WTC11 (cell line): ENCODE results near the gene GNAL. TPM values are rescaled to one million over a fixed set of nuclear protein-coding genes. Genes with fewer than 3 reads are reported as not detected.

Source experiments
- ATAC-seq: fragments of 200-7000 bp; cut with Tn5 transposase; 2 replicates; pipeline ENCODE4 v1.10.0; 2021; ENCODE audit warnings: mild to moderate bottlenecking, moderate library complexity
- CTCF ChIA-PET: fragments of 300-600 bp; sonication (Branson Sonifier 250); formaldehyde crosslinking; loops from one replicate; lab custom pipeline; 2021; ENCODE audit warnings: antibody characterized with exemption; lab: Charles Lee
- POLR2A ChIA-PET: fragments of 350-600 bp; sonication (Branson Sonifier 250); formaldehyde crosslinking; loops from one replicate; lab custom pipeline; 2021; ENCODE audit warnings: antibody characterized with exemption; lab: Charles Lee
- DNase-seq: peaks from one replicate; pipeline ENCODE4 v3.0.0; 2021; ENCODE audit warnings: low spot score
- H3K27ac Mint-ChIP-seq: 2 replicates; pipeline ENCODE4 v1.8.0; 2021; ENCODE audit warnings: mixed read lengths
- H3K27me3 Mint-ChIP-seq: 2 replicates; pipeline ENCODE4 v1.8.0; 2021; ENCODE audit warnings: low read depth, mild to moderate bottlenecking, moderate library complexity, mixed read lengths
- H3K36me3 Mint-ChIP-seq: 2 replicates; pipeline ENCODE4 v1.8.0; 2021; ENCODE audit warnings: mixed read lengths
- H3K4me1 Mint-ChIP-seq: 2 replicates; pipeline ENCODE4 v1.8.0; 2022; ENCODE audit warnings: mixed read lengths
- H3K4me3 Mint-ChIP-seq: 2 replicates; pipeline ENCODE4 v1.8.0; 2021; ENCODE audit warnings: mild to moderate bottlenecking, moderate library complexity, mixed read lengths
- H3K9me3 Mint-ChIP-seq: 2 replicates; pipeline ENCODE4 v1.8.0; 2021; ENCODE audit warnings: mixed read lengths
- AR ChIP-seq: fragments of 250-450 bp; sonication (Bioruptor Pico); IDR thresholded peaks from 2 replicates; pipeline ENCODE4 v1.9.0; 2021; ENCODE audit warnings: mild to moderate bottlenecking
- ARID4B ChIP-seq: sonication (generic); formaldehyde crosslinking; IDR thresholded peaks from 2 replicates; pipeline ENCODE4 v1.8.0; 2023; ENCODE audit warnings: missing genetic modification reagents, mild to moderate bottlenecking, borderline replicate concordance
- ATF2 ChIP-seq: sonication (generic); formaldehyde crosslinking; IDR thresholded peaks from 2 replicates; pipeline ENCODE4 v1.8.1; 2022; ENCODE audit warnings: low read depth, missing genetic modification reagents, borderline replicate concordance
- EMX1 ChIP-seq: fragments of 250-450 bp; sonication (Bioruptor Pico); IDR thresholded peaks from 2 replicates; pipeline ENCODE4 v1.8.0; 2021; ENCODE audit warnings: mild to moderate bottlenecking
- ESRRA ChIP-seq: sonication (generic); formaldehyde crosslinking; IDR thresholded peaks from 2 replicates; pipeline ENCODE4 v1.8.1; 2022; ENCODE audit warnings: mild to moderate bottlenecking, missing genetic modification reagents, borderline replicate concordance
- FOXK1 ChIP-seq: sonication (generic); formaldehyde crosslinking; IDR thresholded peaks from 2 replicates; pipeline ENCODE4 v1.8.0; 2022; ENCODE audit warnings: mild to moderate bottlenecking, moderate library complexity, missing genetic modification reagents
- GRHL2 ChIP-seq: fragments of 250-450 bp; sonication (Bioruptor Pico); IDR thresholded peaks from 2 replicates; pipeline ENCODE4 v1.8.0; 2022; ENCODE audit warnings: mild to moderate bottlenecking, moderate library complexity; ENCODE audit not compliant: insufficient replicate concordance, severe bottlenecking
- HMGA2 ChIP-seq: fragments of 250-450 bp; sonication (Bioruptor Pico); IDR thresholded peaks from 2 replicates; pipeline ENCODE4 v1.4.0; 2021; ENCODE audit warnings: mild to moderate bottlenecking, moderate library complexity
- IRF2 ChIP-seq: sonication (generic); formaldehyde crosslinking; IDR thresholded peaks from 2 replicates; pipeline ENCODE4 v1.8.0; 2022; ENCODE audit warnings: low read depth, missing genetic modification reagents, borderline replicate concordance
- MXD4 ChIP-seq: fragments of 250-450 bp; sonication (Bioruptor Pico); IDR thresholded peaks from 2 replicates; pipeline ENCODE4 v1.8.0; 2021; ENCODE audit warnings: mild to moderate bottlenecking, moderate library complexity, borderline replicate concordance
- MYBL2 ChIP-seq: sonication (generic); formaldehyde crosslinking; IDR thresholded peaks from 2 replicates; pipeline ENCODE4 v1.8.1; 2023; ENCODE audit warnings: mild to moderate bottlenecking, moderate library complexity, missing genetic modification reagents
- NFATC4 ChIP-seq: fragments of 250-450 bp; sonication (Bioruptor Pico); IDR thresholded peaks from 2 replicates; pipeline ENCODE4 v1.9.0; 2021; ENCODE audit warnings: mild to moderate bottlenecking
- NFE2L1 ChIP-seq: sonication (generic); formaldehyde crosslinking; IDR thresholded peaks from 2 replicates; pipeline ENCODE4 v1.8.1; 2023; ENCODE audit warnings: missing genetic modification reagents
- RELA ChIP-seq: sonication (generic); formaldehyde crosslinking; IDR thresholded peaks from 2 replicates; pipeline ENCODE4 v1.8.1; 2022; ENCODE audit warnings: missing genetic modification reagents, mild to moderate bottlenecking, borderline replicate concordance
- SOX15 ChIP-seq: fragments of 250-450 bp; sonication (Bioruptor Pico); IDR thresholded peaks from 2 replicates; pipeline ENCODE4 v1.9.0; 2021; ENCODE audit warnings: mild to moderate bottlenecking
- TCF7 ChIP-seq: sonication (generic); formaldehyde crosslinking; IDR thresholded peaks from 2 replicates; pipeline ENCODE4 v1.8.0; 2022; ENCODE audit warnings: mild to moderate bottlenecking, low read depth, missing genetic modification reagents, moderate library complexity
- TEAD1 ChIP-seq: sonication (generic); formaldehyde crosslinking; IDR thresholded peaks from 2 replicates; pipeline ENCODE4 v1.8.0; 2022; ENCODE audit warnings: mild to moderate bottlenecking, missing genetic modification reagents
- ZBTB43 ChIP-seq: sonication (generic); formaldehyde crosslinking; IDR thresholded peaks from 2 replicates; pipeline ENCODE4 v1.8.1; 2023; ENCODE audit warnings: mild to moderate bottlenecking, missing genetic modification reagents
- ZNF138 ChIP-seq: sonication (generic); formaldehyde crosslinking; conservative IDR thresholded peaks from 2 replicates; pipeline ENCODE4 v1.8.1; 2022; ENCODE audit warnings: mild to moderate bottlenecking, moderate library complexity, missing genetic modification reagents
- ZNF532 ChIP-seq: fragments of 250-450 bp; sonication (Bioruptor Pico); IDR thresholded peaks from 2 replicates; pipeline ENCODE4 v1.9.0; 2021; ENCODE audit warnings: mild to moderate bottlenecking, borderline replicate concordance
- total RNA-seq: library from RNA; stranded (reverse); gene quantifications from 3 replicates; pipeline ENCODE4 v1.2.3, GENCODE V29; 2021

GNAL gene
- total RNA-seq, 1 experiment from 2014 or later = 22.3 TPM

- DNase-seq (no peak), ATAC-seq (no peak)
- ChIA-PET POLR2A (interaction anchor here (0.6 kb wide), 1 partner anchor 62 kb away, joined by 3 read pairs; no protein-coding TSS in a partner anchor), CTCF (interaction anchor here (0.6 to 3.2 kb wide), 13 partner anchors 14 to 426 kb away, joined by 3 to 9 read pairs (median 5); no protein-coding TSS in a partner anchor)
- TF ChIP-seq ZNF532 (CRISPR knock-in tag) = no peak
- Mint-ChIP-seq H3K4me1 (peaks cover 66% of the 10 kb centered on the region), H3K27ac (peak overlapping the region; percentile 93; the same call in 1 of the 2 replicates), H3K27me3 (no peaks in the 10 kb centered on the region), H3K4me3 (no peak overlapping the region), H3K36me3 (no peaks in the 10 kb centered on the region), H3K9me3 (no peaks in the 10 kb centered on the region)
These were observed 121.3 kb downstream of the GNAL start for GRCh38 chr18:11810379-11810778.

GRCh38 chr18:11811009-11811408 lies 121.9 kb downstream of the GNAL start:
- CTCF ChIA-PET = interaction anchor here (1.3 to 3.2 kb wide), 5 partner anchors 18 to 126 kb away, joined by 3 to 9 read pairs (median 7); no protein-coding TSS in a partner anchor
- ATAC-seq (no peak), DNase-seq (no peak)
- Mint-ChIP-seq H3K36me3 (no peaks in the 10 kb centered on the region), H3K27ac (peak overlapping the region; percentile 73), H3K4me1 (peaks cover 60% of the 10 kb centered on the region), H3K9me3 (no peaks in the 10 kb centered on the region), H3K27me3 (no peaks in the 10 kb centered on the region), H3K4me3 (no peak overlapping the region)
- POLR2A ChIA-PET = no interaction called here
- TF ChIP-seq ZBTB43 (CRISPR knock-in tag) (no peak), MYBL2 (CRISPR knock-in tag) (no peak), GRHL2 (CRISPR knock-in tag) (no peak), SOX15 (no peak), FOXK1 (no peak), NFATC4 (CRISPR knock-in tag) (no peak), AR (CRISPR knock-in tag) (no peak), MXD4 (CRISPR knock-in tag) (no peak), IRF2 (CRISPR knock-in tag) (no peak), TCF7 (no peak), EMX1 (CRISPR knock-in tag) (no peak), HMGA2 (CRISPR knock-in tag) (no peak), ESRRA (no peak), ARID4B (CRISPR knock-in tag) (no peak), ZNF138 (no peak), RELA (CRISPR knock-in tag) (no peak), ATF2 (CRISPR knock-in tag) (no peak), TEAD1 (CRISPR knock-in tag) (no peak), NFE2L1 (no peak)
